Measurements from ENCODE around the gene POSTN.
"Not testable (repeated sequence)": the region's sequence is repeated elsewhere in the genome, so short reads cannot be mapped to it uniquely, and the experiment has no call there.

POSTN gene

DNA sequence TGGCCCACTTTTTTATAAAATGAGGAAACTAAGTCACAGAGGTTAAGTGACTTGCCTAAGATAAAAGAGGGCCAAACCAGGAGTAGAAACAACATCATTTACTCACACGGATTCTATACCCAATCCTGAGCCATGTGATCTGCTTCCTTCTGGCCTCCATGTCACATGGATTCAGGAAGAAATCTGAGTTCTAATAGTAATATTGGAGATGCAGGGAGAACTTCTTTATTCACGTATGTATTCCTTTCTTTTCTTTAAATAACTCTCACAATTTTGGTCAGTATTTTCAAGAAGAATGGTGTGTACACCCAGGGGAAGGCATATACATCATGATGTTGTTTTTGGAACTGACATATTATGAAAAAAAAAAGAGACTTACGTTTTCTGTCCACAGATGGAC lies 1.8 kb downstream of the POSTN start:
- DNase-seq, result no peak

DNA sequence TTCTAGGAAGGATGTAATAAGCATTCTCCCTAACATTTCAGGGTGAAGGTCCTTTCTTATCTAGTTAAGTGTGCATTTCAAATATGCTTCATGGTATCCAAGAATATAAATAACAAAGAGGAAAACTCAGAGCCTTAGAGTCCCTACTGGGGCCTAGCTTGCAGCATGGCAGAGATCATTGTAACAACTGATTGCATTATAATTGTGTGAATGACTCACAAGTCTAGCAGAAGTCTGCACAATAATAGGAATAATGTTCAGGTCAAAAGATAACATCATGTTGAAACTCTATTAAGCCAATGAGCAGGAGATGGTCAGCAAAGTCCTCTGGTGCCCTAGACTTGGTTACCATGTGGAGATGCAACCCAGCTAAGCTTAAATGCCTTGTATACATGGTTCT lies 3.4 kb downstream of the POSTN start:
- DNase-seq, result no peak

- DNase-seq, result no peak
Observed at GRCh38 chr13:37594550-37594949, 4.0 kb downstream of the POSTN start.

DNA sequence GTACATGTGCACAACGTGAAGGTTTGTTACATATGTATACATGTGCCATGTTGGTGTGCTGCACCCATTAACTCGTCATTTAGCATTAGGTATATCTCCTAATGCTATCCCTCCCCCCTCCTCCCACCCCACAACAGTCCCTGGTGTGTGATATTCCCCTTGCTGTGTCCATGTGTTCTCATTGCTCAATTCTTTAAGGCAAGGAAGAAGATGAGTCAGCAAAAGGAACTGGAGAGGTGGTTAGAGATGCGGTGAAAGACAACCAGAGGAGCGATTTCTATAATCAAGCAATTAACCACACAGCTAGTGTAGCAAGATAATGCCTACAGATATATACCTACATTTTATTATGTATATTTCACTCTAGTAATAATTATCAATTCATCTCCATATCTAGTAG lies 9.2 kb downstream of the POSTN start:
- not testable (repeated sequence) for DNase-seq

GRCh38 chr13:37587236-37587635 lies 11.3 kb downstream of the POSTN start:
- no peak for DNase-seq

DNA sequence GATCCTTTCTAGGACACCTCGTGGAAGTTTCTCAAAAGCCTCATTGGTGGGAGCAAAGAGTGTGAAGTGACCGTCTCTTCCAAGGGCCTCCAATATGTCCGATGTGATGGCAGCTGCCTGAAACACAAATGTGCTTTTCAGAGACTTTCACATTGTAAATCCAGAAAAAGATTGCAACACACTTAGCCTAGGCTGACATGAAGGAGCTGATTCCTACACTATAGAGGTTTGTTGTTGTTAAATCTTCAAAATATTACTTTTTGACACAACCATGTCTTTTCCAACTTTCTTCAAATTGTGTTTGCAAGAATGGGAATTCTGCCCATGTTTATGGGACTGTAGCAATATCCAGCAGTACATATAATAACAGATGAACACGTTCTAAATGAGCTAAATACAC lies 12.4 kb downstream of the POSTN start:
- no peak for DNase-seq

GRCh38 chr13:37585541-37585940 lies 13.0 kb downstream of the POSTN start:
- no peak for DNase-seq

GRCh38 chr13:37576601-37577000 lies 22.0 kb downstream of the POSTN start:
- no peak for DNase-seq

- no peak for DNase-seq
Observed at GRCh38 chr13:37565425-37565824, 33.1 kb downstream of the POSTN start.

- DNase-seq, result no peak
Observed at GRCh38 chr13:37561031-37561430, 37.5 kb downstream of the POSTN start.

GRCh38 chr13:37560526-37560925 lies 38.0 kb downstream of the POSTN start:
- DNase-seq, result no peak

DNA sequence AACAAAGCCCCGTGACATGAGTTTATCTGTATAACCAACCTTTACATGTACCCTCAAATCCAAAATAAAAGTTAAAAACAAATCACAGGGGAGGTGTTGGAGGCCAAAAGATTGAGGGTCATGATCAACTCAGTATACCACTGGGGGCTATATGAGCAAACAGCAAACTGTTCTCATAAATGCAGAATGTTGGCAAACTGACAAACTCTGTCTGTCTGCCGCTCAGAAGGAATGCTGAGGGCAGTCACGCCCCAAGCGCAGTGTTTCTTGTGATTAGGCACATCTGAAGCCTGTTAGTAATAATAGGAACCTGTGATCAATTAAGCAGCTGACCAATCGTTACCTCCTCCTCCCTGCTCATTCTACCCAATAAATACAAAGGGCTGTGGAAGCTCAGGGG lies 39.8 kb downstream of the POSTN start:
- DNase-seq, result not testable (repeated sequence)

DNA sequence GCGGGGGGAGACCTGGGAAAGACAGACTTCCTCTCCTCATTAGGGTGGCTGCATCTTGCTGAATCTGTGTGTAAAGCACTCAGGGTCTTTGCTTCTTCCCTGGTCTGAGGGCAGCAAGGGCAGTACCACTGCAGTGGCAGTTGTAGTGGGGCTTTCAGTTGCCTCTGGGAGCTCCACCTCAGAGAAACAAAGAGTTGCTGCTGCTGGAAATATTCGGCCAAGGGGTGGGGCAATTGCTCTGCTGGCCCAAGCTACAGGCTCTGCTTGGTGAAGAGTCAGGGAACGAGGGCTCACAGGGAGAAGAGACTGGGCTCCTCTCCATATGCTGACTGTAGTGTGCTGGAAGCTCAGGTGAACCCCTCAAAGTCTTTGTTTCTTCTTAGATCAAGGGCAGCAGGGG lies 52.5 kb downstream of the POSTN start:
- DNase-seq, result no peak

DNA sequence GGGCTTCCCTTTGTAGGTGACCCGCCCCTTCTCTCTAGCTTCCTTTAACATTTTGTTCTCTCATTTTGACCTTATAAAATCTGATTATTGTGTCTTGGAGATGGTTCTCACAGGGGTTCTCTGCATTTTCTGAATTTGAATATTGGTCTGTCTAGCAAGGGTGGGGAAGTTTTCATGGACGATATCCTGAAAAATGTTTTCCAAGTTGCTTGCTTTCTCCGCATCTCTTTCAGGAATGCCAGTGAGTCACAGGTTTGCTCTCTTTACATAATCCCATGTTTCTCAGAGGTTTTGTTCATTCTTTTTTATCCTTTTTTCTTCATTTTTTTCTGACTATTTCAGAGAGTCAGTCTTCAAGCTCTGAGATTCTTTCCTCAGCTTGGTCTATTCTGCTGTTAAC lies 53.6 kb downstream of the POSTN start:
- DNase-seq, result no peak

- no peak for DNase-seq
Observed at GRCh38 chr13:37539976-37540605, 58.5 kb downstream of the POSTN start.

- DNase-seq, result no peak
Observed at GRCh38 chr13:37539170-37539569, 59.4 kb downstream of the POSTN start.

GRCh38 chr13:37535501-37535900 lies 63.1 kb downstream of the POSTN start:
- DNase-seq, result no peak

GRCh38 chr13:37534676-37535075 lies 63.9 kb downstream of the POSTN start:
- no peak for DNase-seq

GRCh38 chr13:37534181-37534580 lies 64.4 kb downstream of the POSTN start:
- no peak for DNase-seq

GRCh38 chr13:37531049-37531448 lies 67.5 kb downstream of the POSTN start:
- no peak for DNase-seq

DNA sequence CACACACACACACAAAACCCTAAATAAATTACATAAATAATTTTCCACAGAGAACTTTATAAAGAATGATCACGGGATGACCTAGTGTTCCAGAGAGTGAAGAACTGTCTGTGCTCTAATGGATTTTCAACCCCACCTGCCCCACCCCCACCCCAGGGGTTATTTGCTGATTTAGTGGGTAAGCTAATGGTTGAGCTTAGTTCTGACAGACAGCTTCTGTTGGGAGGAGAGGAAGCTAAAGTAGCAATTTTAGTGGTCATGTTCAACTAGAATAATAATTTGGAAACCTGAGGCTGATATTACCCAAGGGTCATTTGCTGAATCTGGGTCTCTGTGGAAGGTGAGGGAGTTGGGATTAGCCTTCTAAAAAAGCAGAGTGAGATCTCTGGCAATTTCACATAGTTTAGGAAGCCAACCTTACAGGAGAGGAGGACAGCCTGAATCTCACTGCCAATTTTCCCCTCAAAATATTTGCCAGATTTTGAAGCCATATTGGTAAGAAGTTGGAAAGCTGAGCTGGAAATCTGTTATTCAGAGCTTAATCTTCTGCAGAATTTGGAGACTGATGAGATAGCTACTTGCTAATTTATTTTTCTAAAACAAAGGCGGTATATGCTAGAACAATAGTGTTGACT lies 68.7 kb downstream of the POSTN start:
- no peak for DNase-seq

DNA sequence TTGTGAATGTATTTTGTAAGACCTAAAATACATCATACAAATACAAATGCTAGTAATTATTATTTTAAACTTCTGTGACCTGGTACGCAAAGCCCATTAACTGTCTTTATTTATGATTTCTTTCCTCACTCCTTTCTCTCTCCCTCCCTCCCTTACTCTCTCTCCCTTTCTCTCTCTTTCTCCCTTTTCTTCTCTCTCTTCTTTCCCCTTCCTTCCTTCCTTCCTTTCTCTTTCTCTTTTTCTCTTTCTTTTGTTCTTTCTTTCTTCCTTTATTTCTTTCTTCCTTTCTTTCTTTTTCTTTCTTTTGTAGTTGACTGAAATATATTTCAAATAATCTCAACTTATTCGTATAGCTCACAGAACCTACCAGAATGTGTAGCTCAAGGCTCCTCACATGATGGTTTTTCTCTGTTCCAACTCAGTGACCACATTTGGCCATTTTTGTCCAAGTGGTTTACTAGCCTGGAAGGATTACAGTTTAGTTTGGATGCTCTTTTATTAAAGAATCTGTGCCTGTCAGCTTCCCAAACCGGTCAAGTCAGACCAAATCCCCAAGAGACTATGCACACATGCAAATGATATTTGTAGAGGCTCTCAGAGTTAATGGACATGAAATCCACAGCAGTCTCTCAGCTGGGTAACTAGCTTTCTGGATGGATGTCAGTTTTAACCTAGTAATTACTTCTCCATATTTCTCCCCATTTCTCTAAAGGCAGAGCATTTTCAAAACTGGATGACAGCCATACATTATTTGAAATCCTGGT lies 71.7 kb downstream of the POSTN start:
- DNase-seq, result no peak

GRCh38 chr13:37515226-37515625 lies 83.3 kb downstream of the POSTN start:
- no peak for DNase-seq
